MCF 10A (cell line): Measurements from ENCODE around the gene PIGO. TPM values are rescaled to one million over a fixed set of nuclear protein-coding genes. Genes with fewer than 3 reads are reported as not detected.

ENCODE experiments used
- BruUV-seq: library from RNA; stranded (reverse); fragments of 400-500 nt; replicated peaks from 2 replicates; lab custom pipeline; 2021; lab: Mats Ljungman, UMichigan
- CTCF ChIA-PET: fragments of 300-600 bp; sonication (Branson Sonifier 250); formaldehyde crosslinking; extraction: SDS; loops from one replicate; lab custom pipeline; 2021; ENCODE audit warnings: antibody characterized with exemption, inconsistent platforms; lab: Yijun Ruan, JAX
- POLR2A ChIA-PET: fragments of 300-600, 350-650 bp; sonication (Branson Sonifier 250); formaldehyde crosslinking; extraction: SDS; loops from one replicate; lab custom pipeline; 2020; ENCODE audit warnings: antibody characterized with exemption, inconsistent platforms; lab: Yijun Ruan, JAX
- DNase-seq: peaks from one replicate; pipeline ENCODE4 v3.0.0-alpha.2; 2018; ENCODE audit not compliant: unreplicated experiment
- H3K27ac Mint-ChIP-seq: one replicate; pipeline ENCODE4 v1.8.0; 2022; ENCODE audit warnings: mild to moderate bottlenecking, low read depth, mixed read lengths; ENCODE audit not compliant: unreplicated experiment
- H3K27me3 Mint-ChIP-seq: one replicate; pipeline ENCODE4 v1.8.0; 2022; ENCODE audit warnings: mixed read lengths; ENCODE audit not compliant: insufficient read depth, unreplicated experiment
- H3K36me3 Mint-ChIP-seq: one replicate; pipeline ENCODE4 v1.8.0; 2022; ENCODE audit warnings: mild to moderate bottlenecking, moderate library complexity, mixed read lengths; ENCODE audit not compliant: insufficient read depth, unreplicated experiment
- H3K4me1 Mint-ChIP-seq: one replicate; pipeline ENCODE4 v1.8.0; 2022; ENCODE audit warnings: mixed read lengths; ENCODE audit not compliant: insufficient read depth, unreplicated experiment
- H3K4me3 Mint-ChIP-seq: one replicate; pipeline ENCODE4 v1.8.0; 2022; ENCODE audit warnings: mild to moderate bottlenecking, moderate library complexity, mixed read lengths; ENCODE audit not compliant: unreplicated experiment
- H3K9me3 Mint-ChIP-seq: one replicate; pipeline ENCODE4 v1.8.0; 2022; ENCODE audit warnings: mixed read lengths; ENCODE audit not compliant: unreplicated experiment
- intact Hi-C: fragments of 100-400 bp; cut with micrococcal nuclease; formaldehyde crosslinking; loops from 2 replicates; pipeline ENCODE4 v1.14.1; 2022
- total RNA-seq: library from RNA; stranded (reverse); gene quantifications from 2 replicates; pipeline ENCODE4 v1.2.3, GENCODE V29; 2022
- TF ChIP-seq, protein P1 (sequence below): fragments of 200-600 bp; IDR thresholded peaks from one replicate; pipeline ENCODE4 v1.8.0; 2022; ENCODE audit warnings: antibody characterized with exemption, mild to moderate bottlenecking; ENCODE audit not compliant: unreplicated experiment

PIGO gene
- total RNA-seq, 1 experiment from 2014 or later = 39.2 TPM

- intact Hi-C loops = loop anchor here (2.0 to 10.0 kb wide), 3 partner anchors 14 to 622 kb away; partner anchors contain the start of genes CREB3, PIGO, TESK1 and TLN1
- Mint-ChIP-seq H3K36me3 (peaks cover 43% of the 10 kb centered on the region), H3K4me1 (peaks cover 48% of the 10 kb centered on the region), H3K9me3 (no peaks in the 10 kb centered on the region), H3K27ac (peak overlapping the region; percentile 96), H3K27me3 (no peaks in the 10 kb centered on the region), H3K4me3 (peak overlapping the region; percentile 87)
- TF ChIP-seq, protein P1, sequence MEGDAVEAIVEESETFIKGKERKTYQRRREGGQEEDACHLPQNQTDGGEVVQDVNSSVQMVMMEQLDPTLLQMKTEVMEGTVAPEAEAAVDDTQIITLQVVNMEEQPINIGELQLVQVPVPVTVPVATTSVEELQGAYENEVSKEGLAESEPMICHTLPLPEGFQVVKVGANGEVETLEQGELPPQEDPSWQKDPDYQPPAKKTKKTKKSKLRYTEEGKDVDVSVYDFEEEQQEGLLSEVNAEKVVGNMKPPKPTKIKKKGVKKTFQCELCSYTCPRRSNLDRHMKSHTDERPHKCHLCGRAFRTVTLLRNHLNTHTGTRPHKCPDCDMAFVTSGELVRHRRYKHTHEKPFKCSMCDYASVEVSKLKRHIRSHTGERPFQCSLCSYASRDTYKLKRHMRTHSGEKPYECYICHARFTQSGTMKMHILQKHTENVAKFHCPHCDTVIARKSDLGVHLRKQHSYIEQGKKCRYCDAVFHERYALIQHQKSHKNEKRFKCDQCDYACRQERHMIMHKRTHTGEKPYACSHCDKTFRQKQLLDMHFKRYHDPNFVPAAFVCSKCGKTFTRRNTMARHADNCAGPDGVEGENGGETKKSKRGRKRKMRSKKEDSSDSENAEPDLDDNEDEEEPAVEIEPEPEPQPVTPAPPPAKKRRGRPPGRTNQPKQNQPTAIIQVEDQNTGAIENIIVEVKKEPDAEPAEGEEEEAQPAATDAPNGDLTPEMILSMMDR = no peak
- BruUV-seq = no TSS peak
- peak; percentile 56 for DNase-seq
- ChIA-PET POLR2A (interaction anchor here (0.7 to 8.9 kb wide), 6 partner anchors 8 to 548 kb away, joined by 3 to 97 read pairs (median 12); partner anchors contain the start of genes CCDC107, FANCG, RMRP and STOML2), CTCF (interaction anchor here (0.6 to 3.0 kb wide), 3 partner anchors 13 to 677 kb away, joined by 3 to 23 read pairs (median 8); partner anchors contain the start of gene PIGO)
Measured at GRCh38 chr9:35110327-35110761, 14.0 kb upstream of the PIGO start.

GRCh38 chr9:35108946-35109575 is 12.7 kb upstream of the PIGO start:
- peaks cover 47% of the 10 kb centered on the region for H3K36me3 Mint-ChIP-seq
- no peak for DNase-seq
- CTCF ChIA-PET = interaction anchor here (1.6 kb wide), 1 partner anchor 12 kb away, joined by 7 read pairs; the partner anchor contains the start of gene PIGO
- POLR2A ChIA-PET = interaction anchor here (8.9 kb wide), 1 partner anchor 7 kb away, joined by 97 read pairs; the partner anchor contains the start of gene STOML2
- BruUV-seq = no TSS peak
- intact Hi-C loops = no loop called here
- peaks cover 38% of the 10 kb centered on the region for H3K4me1 Mint-ChIP-seq
- H3K27ac Mint-ChIP-seq = no peak overlapping the region
- no peak overlapping the region for H3K4me3 Mint-ChIP-seq
- TF ChIP-seq, protein P1 = no peak
- H3K9me3 Mint-ChIP-seq = no peaks in the 10 kb centered on the region
- H3K27me3 Mint-ChIP-seq = no peaks in the 10 kb centered on the region

- Mint-ChIP-seq H3K36me3 (peaks cover 46% of the 10 kb centered on the region), H3K4me1 (peaks cover 36% of the 10 kb centered on the region), H3K4me3 (no peak overlapping the region), H3K27ac (no peak overlapping the region), H3K27me3 (no peaks in the 10 kb centered on the region), H3K9me3 (no peaks in the 10 kb centered on the region)
- ChIA-PET POLR2A (no interaction called here), CTCF (interaction anchor here (0.6 to 1.6 kb wide), 2 partner anchors 11 to 437 kb away, joined by 3 to 7 read pairs; partner anchors contain the start of gene PIGO)
- TF ChIP-seq, protein P1 = no peak
- no TSS peak for BruUV-seq
- intact Hi-C loops = no loop called here
- DNase-seq = no peak
Measured at GRCh38 chr9:35108461-35108860, 12.1 kb upstream of the PIGO start.
